CD4-positive, alpha-beta T cell (primary cell): ENCODE results near the gene RNF26. TPM values are rescaled to one million over a fixed set of nuclear protein-coding genes. Genes with fewer than 3 reads are reported as not detected.
A peak's percentile ranks its signal among the peaks of the same experiment; 100 is the strongest.

Experiments
- ATAC-seq: fragments of 200-7000 bp; cut with Tn5 transposase; one replicate; pipeline ENCODE4 v1.10.0; 2022; ENCODE audit warnings: mild to moderate bottlenecking; ENCODE audit not compliant: poor library complexity
- CTCF ChIA-PET: fragments of 350-600 bp; sonication (Branson Sonifier 250); formaldehyde crosslinking; loops from one replicate; lab custom pipeline; 2021; ENCODE audit warnings: antibody characterized with exemption, inconsistent platforms; lab: Charles Lee
- POLR2A ChIA-PET: fragments of 350-600 bp; sonication (Branson Sonifier 250); formaldehyde crosslinking; loops from one replicate; lab custom pipeline; 2021; ENCODE audit warnings: antibody characterized with exemption, inconsistent platforms; lab: Charles Lee
- DNase-seq, 14 experiments: peaks; one replicate each; pipeline ENCODE4 v3.0.0-alpha.2; 2013 to 2020; ENCODE audit warnings: mixed read lengths in 2 of 14
- H3K27ac ChIP-seq, 2 donors: one replicate each; pipeline versions ENCODE4 v1.5.1 to v1.7.0; 2013; ENCODE audit warnings: low read length in 2 of 2, low read depth in 1 of 2, mild to moderate bottlenecking in 1 of 2
- H3K27me3 ChIP-seq, 2 experiments: 1 replicate in 1 of 2; 2 replicates in 1 of 2; pipeline versions ENCODE4 v1.6.1 to v1.7.0; 2013; ENCODE audit warnings: low read length in 2 of 2, control low read depth in 1 of 2, mild to moderate bottlenecking in 1 of 2, moderate library complexity in 1 of 2; ENCODE audit not compliant: insufficient read depth in 2 of 2, control insufficient read depth in 1 of 2
- H3K36me3 ChIP-seq: one replicate; pipeline ENCODE4 v1.6.1; 2013; ENCODE audit warnings: low read length, control low read depth; ENCODE audit not compliant: insufficient read depth
- H3K4me1 ChIP-seq: one replicate; pipeline ENCODE4 v1.6.1; 2013; ENCODE audit warnings: low read length, control low read depth; ENCODE audit not compliant: insufficient read depth
- H3K4me3 ChIP-seq: one replicate; pipeline ENCODE4 v1.5.1; 2013; ENCODE audit warnings: mild to moderate bottlenecking, low read length, moderate library complexity
- H3K9me3 ChIP-seq, 2 experiments: 1 replicate in 1 of 2; 2 replicates in 1 of 2; pipeline versions ENCODE4 v1.6.1 to v1.7.0; 2013; ENCODE audit warnings: low read length in 2 of 2, mild to moderate bottlenecking in 2 of 2, control low read depth in 1 of 2, moderate library complexity in 1 of 2; ENCODE audit not compliant: control insufficient read depth in 1 of 2, insufficient read depth in 1 of 2
- H3K27ac Mint-ChIP-seq: one replicate; pipeline ENCODE4 v1.8.0; 2020; ENCODE audit warnings: mixed read lengths
- H3K27me3 Mint-ChIP-seq: one replicate; pipeline ENCODE4 v1.8.0; 2021; ENCODE audit warnings: mixed read lengths
- H3K36me3 Mint-ChIP-seq: one replicate; pipeline ENCODE4 v1.8.0; 2021; ENCODE audit warnings: low read depth, mixed read lengths
- H3K4me1 Mint-ChIP-seq: one replicate; pipeline ENCODE4 v1.8.0; 2021; ENCODE audit warnings: low read depth, mixed read lengths
- H3K4me3 Mint-ChIP-seq: one replicate; pipeline ENCODE4 v1.8.0; 2020; ENCODE audit warnings: mild to moderate bottlenecking, mixed read lengths
- H3K9me3 Mint-ChIP-seq: one replicate; pipeline ENCODE4 v1.8.0; 2020; ENCODE audit warnings: mixed read lengths
- CTCF ChIP-seq: fragments of 200-600 bp; IDR thresholded peaks from one replicate; pipeline ENCODE4 v1.8.0; 2022; ENCODE audit warnings: antibody characterized with exemption, mild to moderate bottlenecking
- intact Hi-C, 2 experiments: fragments of 100-400 bp; cut with DNase I in 1 of 2; cut with micrococcal nuclease in 1 of 2; formaldehyde crosslinking; loops; one replicate each; pipeline versions ENCODE4 v1.15.1 to v1.9.0; 2023 to 2025; cut with DNase I, micrococcal nuclease
- total RNA-seq, 174 experiments: library from RNA in 2 of 174; stranded (reverse) in 2 of 174; gene quantifications; one replicate each; pipeline ENCODE4 v1.2.3 and lab custom pipeline; 2021 to 2026

The RNF26 gene
- total RNA-seq, 2 experiments from 2014 or later = 18.3 to 20.5 TPM

DNA sequence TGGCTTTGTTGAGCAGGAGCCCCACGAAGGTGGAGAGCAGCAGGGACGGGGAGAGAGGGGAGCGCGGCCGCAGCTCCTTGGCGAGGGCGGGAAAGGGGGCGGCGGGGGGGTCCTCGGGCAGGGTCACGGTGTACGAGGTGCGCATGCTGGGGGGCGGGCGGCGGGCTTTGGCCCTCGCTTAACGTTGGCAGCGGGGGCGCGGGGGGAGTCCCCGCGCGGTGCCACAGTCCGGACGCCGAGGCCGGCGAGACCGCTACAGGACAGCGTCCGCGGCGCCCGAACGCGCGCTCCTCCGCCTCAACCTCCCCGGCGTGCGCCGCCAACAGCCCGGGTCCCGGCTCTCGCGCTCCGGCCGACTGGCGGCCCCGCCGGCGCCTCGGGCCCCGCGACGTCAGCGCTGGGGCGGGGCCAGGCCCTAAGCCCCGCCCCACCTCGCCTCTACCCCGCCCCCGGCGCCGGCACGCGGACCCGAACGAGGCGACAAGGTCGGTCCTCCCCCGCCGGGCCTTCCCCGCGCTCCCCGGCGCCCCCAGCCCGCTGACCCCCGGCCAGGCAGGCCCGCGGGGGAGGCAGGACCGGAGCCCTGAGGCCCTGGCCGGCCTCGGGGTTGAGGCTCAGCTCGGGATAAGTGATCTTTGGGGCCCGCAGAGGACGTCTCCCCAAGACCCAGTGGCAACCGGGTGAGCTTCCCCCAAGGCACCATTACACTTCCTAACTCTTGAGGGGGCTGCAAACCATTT, 29.7 kb downstream of the RNF26 start:
- ChIA-PET CTCF (interaction anchor here (0.8 to 1.7 kb wide), 4 partner anchors 8 to 26 kb away, joined by 3 to 9 read pairs (median 5); partner anchors contain the start of gene USP2), POLR2A (no interaction called here)
- Mint-ChIP-seq H3K9me3 (no peaks in the 10 kb centered on the region), H3K4me1 (peaks cover 14% of the 10 kb centered on the region), H3K4me3 (peak overlapping the region; percentile 87), H3K27ac (no peak overlapping the region), H3K27me3 (peaks cover 65% of the 10 kb centered on the region), H3K36me3 (no peaks in the 10 kb centered on the region)
- TF ChIP-seq CTCF = no peak
- Histone ChIP-seq H3K36me3 (no peaks in the 10 kb centered on the region), H3K27ac (no peak overlapping the region), H3K9me3 (no peaks in the 10 kb centered on the region), H3K4me1 (peaks cover 18% of the 10 kb centered on the region), H3K27me3 (peaks cover 42 to 63% of the 10 kb centered on the region in 2 experiments), H3K4me3 (peak overlapping the region; percentile 16)
- intact Hi-C loops = no loop called here
- DNase-seq (peak in 11 of 14 experiments; percentile 23 to 78 (median 53)), ATAC-seq (peak; percentile 89)

DNA sequence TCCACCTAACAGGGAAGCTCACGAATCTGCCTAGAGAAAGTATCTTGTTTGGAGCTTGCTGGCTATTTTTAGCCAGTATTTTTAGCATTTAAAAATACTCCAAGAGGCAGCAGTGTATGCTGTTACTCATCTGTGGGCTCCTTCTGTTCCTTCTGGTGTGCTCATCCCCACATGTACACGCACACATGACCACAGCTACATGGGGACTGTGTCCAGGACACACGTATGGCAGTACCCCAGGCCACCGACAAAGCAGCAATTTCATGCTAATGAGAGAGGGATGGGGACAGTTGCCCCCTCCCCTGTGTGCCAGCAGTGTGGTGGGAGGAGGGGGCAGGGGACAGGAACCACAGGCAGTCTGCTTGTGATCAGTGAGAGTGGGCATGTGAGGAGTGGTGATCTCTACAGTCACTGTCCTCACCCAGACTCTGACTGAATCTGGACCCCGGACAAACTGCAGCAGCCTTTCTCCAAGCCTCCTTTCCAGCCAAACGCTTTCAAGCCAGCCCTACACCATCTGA, 30.8 kb downstream of the RNF26 start:
- ChIA-PET CTCF (interaction anchor here (1.0 to 1.7 kb wide), 3 partner anchors 9 to 27 kb away, joined by 3 to 9 read pairs (median 6); no protein-coding TSS in a partner anchor), POLR2A (no interaction called here)
- no peaks in the 10 kb centered on the region for H3K36me3 ChIP-seq
- DNase-seq = no peak
- no peak overlapping the region for H3K27ac ChIP-seq
- no peak overlapping the region for H3K4me3 ChIP-seq
- no peaks in the 10 kb centered on the region for H3K9me3 Mint-ChIP-seq
- no peaks in the 10 kb centered on the region for H3K36me3 Mint-ChIP-seq
- H3K4me1 ChIP-seq = peaks cover 18% of the 10 kb centered on the region
- H3K4me1 Mint-ChIP-seq = peaks cover 14% of the 10 kb centered on the region
- peak overlapping the region; percentile 87 for H3K4me3 Mint-ChIP-seq
- H3K9me3 ChIP-seq = no peaks in the 10 kb centered on the region
- H3K27me3 Mint-ChIP-seq = peaks cover 75% of the 10 kb centered on the region
- H3K27ac Mint-ChIP-seq = no peak overlapping the region
- ATAC-seq = no peak
- intact Hi-C loops = no loop called here
- H3K27me3 ChIP-seq = peaks cover 42 to 68% of the 10 kb centered on the region in 2 experiments
- TF ChIP-seq CTCF = no peak

DNA sequence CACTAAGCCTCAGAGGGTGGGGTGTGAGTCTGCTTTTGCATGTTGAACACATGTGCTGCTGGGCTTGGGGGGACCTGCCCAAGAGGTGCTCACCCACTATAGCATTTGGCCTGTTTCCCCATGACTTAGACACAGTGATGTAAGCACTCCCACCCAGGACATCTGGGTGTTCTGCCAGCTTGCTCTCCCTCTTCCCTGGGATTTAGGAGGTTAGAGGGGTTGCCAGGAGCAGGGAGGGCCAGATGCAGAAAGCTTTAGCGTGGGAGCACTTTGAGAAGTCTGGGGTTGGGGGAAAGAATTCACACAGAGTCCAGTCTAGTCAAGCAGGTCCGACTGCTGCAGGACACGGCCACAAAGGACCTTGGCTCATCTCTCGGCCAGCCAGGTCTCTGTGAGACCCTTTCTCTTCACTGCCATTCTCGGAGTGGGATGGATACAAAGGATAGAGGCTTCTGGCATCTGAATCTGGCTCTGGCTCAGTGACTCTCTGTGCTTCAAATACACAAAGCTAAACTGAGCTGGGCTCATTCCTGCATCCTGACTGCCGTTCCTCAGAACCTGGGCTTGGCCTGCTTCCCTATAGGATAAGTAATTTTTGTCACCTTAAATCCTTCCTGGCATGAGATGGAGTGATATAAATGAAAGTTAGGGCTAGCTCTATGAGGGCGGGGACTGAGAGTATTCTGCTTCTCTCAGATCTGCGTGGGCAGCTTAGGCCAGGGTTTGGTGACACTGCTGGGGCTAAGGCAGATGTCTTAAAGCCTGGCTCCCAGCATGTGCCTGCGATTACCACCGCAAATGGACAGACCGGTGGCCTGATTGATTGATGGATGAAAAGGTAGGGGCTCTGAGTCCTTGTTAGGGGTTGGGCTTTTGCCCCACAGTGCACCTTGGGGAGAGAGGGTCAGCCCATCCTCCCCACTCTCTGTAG, 32.6 kb downstream of the RNF26 start:
- DNase-seq (no peak), ATAC-seq (no peak)
- CTCF ChIA-PET = interaction anchor here (3.6 kb wide), 1 partner anchor 11 kb away, joined by 20 read pairs; no protein-coding TSS in a partner anchor
- H3K4me3 ChIP-seq = no peak overlapping the region
- H3K27ac Mint-ChIP-seq = no peak overlapping the region
- H3K4me1 Mint-ChIP-seq = peaks cover 14% of the 10 kb centered on the region
- POLR2A ChIA-PET = no interaction called here
- no peak overlapping the region for H3K27ac ChIP-seq
- TF ChIP-seq CTCF = no peak
- no peaks in the 10 kb centered on the region for H3K36me3 Mint-ChIP-seq
- peaks cover 22% of the 10 kb centered on the region for H3K4me1 ChIP-seq
- no peaks in the 10 kb centered on the region for H3K36me3 ChIP-seq
- H3K27me3 Mint-ChIP-seq = peaks cover 86% of the 10 kb centered on the region
- no peaks in the 10 kb centered on the region for H3K9me3 ChIP-seq
- intact Hi-C loops = no loop called here
- H3K27me3 ChIP-seq = peaks cover 42 to 62% of the 10 kb centered on the region in 2 experiments
- H3K4me3 Mint-ChIP-seq = no peak overlapping the region
- H3K9me3 Mint-ChIP-seq = no peaks in the 10 kb centered on the region
